Measurements from ENCODE around the gene TSKU.
"Not testable (repeated sequence)": the region's sequence is repeated elsewhere in the genome, so short reads cannot be mapped to it uniquely, and the experiment has no call there.

Gene TSKU

DNA sequence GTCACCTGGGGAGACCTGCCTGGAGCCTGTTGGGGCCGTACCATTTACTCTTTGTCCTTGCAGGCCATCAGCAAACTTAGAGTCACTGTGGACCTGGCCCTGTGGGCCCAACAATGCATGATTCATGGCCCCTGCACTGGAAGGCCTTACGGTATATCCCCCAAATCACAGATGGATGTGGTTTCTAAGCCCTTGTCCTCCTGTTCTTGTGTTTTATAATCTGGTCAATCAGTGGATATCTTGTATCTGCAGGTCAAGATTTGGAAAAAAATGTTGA is 6.2 kb downstream of the TSKU start:
- no peak for DNase-seq

DNA sequence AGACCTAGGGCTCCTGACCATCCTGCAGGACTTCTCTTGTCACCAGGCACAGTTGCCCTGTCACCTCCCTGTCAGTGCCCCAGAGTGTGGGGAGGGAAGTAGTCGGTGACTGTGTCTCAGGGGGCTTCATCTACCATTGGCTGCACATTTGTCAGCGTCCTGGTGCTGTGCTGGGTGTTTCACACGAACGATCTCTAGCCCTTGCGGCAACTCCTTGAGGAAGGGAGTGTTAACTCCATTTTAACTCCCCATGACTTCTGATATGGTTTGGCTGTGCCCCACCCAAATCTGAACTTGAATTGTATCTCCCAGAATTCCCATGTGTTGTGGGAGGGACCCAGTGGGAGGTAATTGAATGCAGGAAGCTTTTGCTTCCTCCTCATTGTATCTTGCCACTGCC is 7.1 kb downstream of the TSKU start:
- DNase-seq = no peak

- DNase-seq = not testable (repeated sequence)
Measured at GRCh38 chr11:76791002-76791770, 8.0 kb downstream of the TSKU start.

- no peak for DNase-seq
Measured at GRCh38 chr11:76791861-76792260, 8.7 kb downstream of the TSKU start.

DNA sequence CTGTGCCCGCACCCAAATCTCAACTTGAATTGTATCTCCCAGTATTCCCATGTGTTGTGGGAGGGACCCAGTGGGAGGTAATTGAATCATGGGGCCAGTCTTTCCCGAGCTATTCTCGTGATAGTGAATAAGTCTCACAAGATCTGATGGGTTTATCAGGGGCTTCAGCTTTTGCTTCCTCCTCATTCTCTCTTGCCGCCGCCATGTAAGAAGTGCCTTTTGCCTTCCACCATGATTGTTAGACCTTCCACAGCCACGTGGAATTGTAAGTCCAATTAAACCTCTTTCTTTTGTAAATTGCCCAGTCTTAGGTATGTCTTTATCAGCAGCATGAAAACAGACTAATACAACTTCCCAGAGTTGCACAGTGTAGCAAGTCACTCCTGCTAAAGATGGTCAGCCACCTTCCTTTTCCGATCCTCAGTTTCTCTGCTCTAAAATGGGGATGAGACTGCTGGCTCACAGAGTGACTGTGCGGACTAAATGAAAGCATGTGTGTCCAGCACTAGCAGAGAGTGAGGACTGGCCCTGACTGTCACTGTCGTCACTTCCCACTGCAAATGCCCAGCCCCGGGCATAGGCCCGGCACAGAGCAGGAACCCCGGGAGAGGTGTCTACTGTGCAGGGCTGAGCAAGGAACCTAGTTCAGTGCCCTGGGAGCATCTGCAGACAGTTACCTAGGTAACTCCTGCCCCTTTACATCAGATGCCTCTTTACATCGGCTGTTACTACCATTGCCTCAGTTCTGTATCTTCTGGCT is 9.5 kb downstream of the TSKU start:
- no peak for DNase-seq

GRCh38 chr11:76793391-76794291 is 10.5 kb downstream of the TSKU start:
- DNase-seq = no peak

DNA sequence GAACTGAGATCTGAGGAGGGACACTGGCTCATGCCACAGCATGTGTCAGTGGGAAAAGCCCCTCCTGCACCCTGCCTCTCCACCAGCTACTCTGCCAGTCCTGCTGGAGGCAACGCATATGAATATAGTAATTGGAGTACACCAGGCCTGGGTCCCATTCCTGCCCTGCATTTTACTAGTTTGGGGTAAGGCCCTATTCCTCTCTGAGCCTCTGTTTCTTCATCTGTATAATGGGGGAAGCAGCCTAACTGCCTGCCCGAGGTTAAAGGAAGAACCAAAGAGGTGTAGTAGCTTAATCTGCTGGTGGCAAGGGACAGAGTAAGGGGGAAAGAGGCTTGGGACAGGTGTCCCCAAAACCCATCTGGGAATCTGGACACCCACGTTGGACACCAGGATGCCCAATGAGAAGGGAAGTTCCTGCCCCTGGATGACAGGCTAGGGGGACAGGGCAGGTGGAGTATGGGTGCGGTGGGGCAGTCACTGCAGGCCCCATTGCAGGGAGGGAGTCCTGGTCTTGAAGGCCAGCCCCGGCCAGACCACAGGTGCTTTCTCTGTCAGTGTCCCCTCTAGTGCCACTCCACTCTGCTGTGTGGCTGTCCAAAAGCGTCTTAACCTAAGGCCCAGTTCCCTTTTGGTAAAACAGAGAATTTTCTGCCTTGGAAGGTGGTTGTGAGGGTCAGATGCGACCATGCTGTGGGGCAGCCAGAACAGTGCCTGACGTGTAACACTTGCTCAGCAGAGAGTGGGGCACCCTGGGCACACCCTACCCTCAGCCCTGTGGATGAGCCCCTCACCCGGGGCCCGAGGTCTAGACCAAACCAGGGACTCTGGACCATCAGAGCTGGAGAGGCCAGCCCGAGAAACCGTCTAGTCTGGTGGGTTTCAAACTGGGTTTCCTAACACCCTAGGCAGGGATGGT is 11.5 kb downstream of the TSKU start:
- DNase-seq = no peak

DNA sequence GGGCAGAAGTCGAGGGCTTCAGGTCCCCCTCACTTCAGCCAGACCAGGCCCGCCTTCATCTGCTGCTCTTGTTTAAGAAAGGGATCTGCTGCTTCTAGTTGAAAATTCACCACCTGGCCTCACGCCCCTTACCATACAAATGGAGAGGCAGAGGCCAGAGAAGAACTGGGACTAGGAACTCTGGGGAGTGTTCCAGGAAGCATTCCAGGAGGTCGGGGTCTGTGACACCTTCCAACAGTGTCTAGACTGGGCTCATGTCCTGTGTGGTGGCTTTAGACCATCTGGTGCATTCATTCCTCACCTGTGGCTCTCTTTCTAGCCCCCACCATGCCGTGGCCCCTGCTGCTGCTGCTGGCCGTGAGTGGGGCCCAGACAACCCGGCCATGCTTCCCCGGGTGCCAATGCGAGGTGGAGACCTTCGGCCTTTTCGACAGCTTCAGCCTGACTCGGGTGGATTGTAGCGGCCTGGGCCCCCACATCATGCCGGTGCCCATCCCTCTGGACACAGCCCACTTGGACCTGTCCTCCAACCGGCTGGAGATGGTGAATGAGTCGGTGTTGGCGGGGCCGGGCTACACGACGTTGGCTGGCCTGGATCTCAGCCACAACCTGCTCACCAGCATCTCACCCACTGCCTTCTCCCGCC is 12.3 kb downstream of the TSKU start:
- no peak for DNase-seq

GRCh38 chr11:76795936-76796441 is 12.8 kb downstream of the TSKU start:
- no peak for DNase-seq

GRCh38 chr11:76796511-76797198 is 13.5 kb downstream of the TSKU start:
- no peak for DNase-seq

DNA sequence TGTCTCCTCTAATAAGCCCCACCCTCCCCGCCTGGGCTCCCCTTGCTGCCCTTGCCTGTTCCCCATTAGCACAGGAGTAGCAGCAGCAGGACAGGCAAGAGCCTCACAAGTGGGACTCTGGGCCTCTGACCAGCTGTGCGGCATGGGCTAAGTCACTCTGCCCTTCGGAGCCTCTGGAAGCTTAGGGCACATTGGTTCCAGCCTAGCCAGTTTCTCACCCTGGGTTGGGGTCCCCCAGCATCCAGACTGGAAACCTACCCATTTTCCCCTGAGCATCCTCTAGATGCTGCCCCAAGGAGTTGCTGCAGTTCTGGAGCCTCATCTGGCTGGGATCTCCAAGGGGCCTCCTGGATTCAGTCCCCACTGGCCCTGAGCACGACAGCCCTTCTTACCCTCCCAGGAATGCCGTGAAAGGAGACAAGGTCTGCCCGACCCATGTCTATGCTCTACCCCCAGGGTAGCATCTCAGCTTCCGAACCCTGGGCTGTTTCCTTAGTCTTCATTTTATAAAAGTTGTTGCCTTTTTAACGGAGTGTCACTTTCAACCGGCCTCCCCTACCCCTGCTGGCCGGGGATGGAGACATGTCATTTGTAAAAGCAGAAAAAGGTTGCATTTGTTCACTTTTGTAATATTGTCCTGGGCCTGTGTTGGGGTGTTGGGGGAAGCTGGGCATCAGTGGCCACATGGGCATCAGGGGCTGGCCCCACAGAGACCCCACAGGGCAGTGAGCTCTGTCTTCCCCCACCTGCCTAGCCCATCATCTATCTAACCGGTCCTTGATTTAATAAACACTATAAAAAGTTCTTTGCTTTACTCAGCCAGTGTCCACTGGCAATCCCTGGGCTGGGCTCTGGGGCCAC is 14.4 kb downstream of the TSKU start:
- no peak for DNase-seq

DNA sequence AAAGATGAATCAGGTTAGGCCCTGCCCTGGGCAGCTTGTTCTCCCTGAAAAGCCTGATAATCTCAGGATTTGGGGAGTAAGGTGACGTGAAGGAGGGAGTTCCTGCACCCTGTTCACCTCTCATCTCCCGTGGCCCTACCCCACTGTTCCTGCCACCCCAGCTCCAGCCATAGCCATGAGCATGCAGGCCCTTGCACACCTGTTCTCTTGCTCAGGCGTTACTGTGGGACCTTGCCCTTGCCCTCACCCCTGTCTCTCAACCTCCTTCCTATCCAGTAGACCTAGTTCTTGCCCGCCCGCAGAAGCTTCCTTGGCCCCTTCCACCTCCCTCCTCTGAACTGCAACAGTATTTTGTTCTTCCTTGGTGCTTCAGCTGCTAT is 15.0 kb downstream of the TSKU start:
- DNase-seq = no peak

DNA sequence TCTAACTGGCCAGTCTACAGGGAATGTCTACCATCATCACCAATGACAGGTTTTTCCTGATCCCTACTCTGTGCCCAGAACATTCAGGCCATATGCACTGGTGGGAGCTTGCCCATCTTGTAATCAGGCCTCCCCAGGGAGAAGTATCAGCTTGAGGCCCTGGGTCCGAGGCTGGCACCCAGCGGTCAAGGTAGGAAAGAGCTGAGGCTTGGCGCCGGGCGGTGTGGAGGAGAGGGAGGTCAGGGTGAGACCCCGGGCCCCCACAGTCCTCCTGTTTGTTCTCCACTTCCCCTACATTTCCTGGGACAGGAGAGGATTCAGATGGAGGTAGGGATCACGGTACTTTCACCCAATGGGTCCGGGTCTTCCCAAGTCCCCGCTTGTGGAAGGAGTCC is 15.5 kb downstream of the TSKU start:
- no peak for DNase-seq

GRCh38 chr11:76799066-76799804 is 16.1 kb downstream of the TSKU start:
- peak; percentile 75 for DNase-seq

DNA sequence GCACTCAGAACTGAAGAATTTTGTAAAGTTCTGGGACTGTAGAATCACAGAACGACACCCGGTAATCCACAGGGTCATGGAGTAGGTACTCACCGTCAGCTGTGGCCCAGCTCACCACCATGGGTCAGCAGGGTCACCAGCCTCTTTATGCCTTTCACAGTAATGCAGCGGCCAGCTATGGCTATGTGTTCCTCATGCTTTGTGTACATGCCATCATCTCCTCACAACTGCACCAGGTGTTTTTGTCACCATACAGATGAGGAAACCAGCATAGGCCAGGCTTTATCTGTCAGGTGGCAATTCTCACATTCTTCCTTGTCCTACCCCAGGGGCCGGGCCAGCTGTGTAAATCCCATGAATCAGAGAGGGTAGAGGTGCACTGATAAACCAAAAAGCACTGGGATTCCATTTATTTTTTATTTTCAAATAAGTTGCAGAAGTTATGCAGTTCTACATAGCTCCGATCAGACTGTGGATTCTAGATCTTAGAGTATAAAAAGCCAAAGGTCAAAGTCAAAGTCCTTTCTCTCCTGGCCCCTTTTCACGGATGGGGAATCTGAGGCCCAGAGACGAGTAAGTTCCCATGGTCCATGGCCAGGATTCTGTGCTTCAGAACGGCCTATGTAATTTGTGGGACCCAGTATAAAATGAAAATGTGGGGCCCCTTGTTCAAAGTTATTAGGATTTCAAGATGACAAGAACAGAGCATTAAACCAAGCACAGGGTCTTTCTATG is 17.5 kb downstream of the TSKU start:
- DNase-seq = no peak

DNA sequence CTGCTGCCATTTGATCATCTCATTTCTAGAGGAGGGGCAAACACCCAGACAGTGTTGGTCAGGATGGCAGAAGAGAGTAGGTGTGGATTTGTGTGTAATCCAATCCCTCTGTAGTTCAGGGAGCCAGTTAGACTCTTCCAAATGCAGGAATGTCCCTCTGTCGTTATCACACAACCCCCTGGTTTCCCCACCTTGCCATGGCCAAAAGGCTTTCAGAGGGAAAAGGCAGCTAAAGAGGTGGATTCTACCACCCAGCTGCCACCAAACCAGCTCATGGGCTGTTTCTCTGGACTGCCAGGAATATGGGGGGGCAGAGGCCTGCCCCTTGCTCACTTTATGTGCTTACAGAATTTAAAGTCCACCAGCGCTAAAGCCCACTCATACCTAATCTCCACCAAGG is 18.1 kb downstream of the TSKU start:
- DNase-seq = no peak

- no peak for DNase-seq
Measured at GRCh38 chr11:76801736-76802135, 18.6 kb downstream of the TSKU start.

- DNase-seq = no peak
Measured at GRCh38 chr11:76802151-76802550, 19.0 kb downstream of the TSKU start.

DNA sequence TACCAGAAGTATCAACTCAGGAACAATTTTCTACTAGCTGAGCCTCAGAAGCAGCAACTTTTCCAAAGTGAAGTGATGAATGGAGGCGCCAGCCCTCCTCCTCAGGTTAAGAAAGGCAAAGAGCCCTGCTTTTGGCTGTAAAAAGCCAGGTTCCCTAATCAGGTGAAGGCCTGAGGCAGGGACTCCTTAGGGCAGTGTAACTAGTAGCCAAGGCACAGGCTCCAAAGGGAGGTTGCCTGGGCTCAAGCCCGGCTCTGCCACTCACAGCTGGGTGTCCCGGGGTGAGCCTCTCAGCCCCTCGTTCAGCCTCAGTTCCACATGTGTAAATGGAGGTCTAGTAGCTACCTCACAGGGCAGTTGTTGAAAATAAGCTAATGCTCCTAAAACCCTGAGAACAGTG is 19.5 kb downstream of the TSKU start:
- DNase-seq = no peak

Data from CD4-positive, alpha-beta T cell treated with Interleukin-21 for 1 hour (primary cell).